IPS-20b (cell line): ENCODE results near the gene TOP3B.
A peak's percentile ranks its signal among the peaks of the same experiment; 100 is the strongest.
"Not testable (repeated sequence)": the region's sequence is repeated elsewhere in the genome, so short reads cannot be mapped to it uniquely, and the experiment has no call there.

ENCODE experiments used
- H3K27ac ChIP-seq: one replicate; pipeline ENCODE4 v1.5.1; 2013; ENCODE audit warnings: low read length
- H3K27me3 ChIP-seq: 2 replicates; pipeline ENCODE4 v1.6.1; 2013; ENCODE audit warnings: mild to moderate bottlenecking, low read length, inconsistent platforms; ENCODE audit not compliant: insufficient read depth
- H3K36me3 ChIP-seq: 2 replicates; pipeline ENCODE4 v1.6.1; 2013; ENCODE audit warnings: low read depth, mild to moderate bottlenecking, inconsistent platforms, low read length, moderate library complexity; ENCODE audit not compliant: insufficient read depth
- H3K4me1 ChIP-seq: 2 replicates; pipeline ENCODE4 v1.6.1; 2013; ENCODE audit warnings: mild to moderate bottlenecking, control low read depth, inconsistent platforms, low read length, moderate library complexity; ENCODE audit not compliant: insufficient read depth
- H3K4me3 ChIP-seq: 2 replicates; pipeline ENCODE4 v1.5.1; 2013; ENCODE audit warnings: mild to moderate bottlenecking, low read length, inconsistent platforms
- H3K9ac ChIP-seq: 2 replicates; pipeline ENCODE4 v1.6.1; 2013; ENCODE audit warnings: low read depth, mild to moderate bottlenecking, inconsistent platforms, low read length, moderate library complexity
- H3K9me3 ChIP-seq: 2 replicates; pipeline ENCODE4 v1.6.1; 2013; ENCODE audit warnings: mild to moderate bottlenecking, low read depth, low read length, inconsistent platforms; ENCODE audit not compliant: insufficient read depth

The TOP3B gene

DNA sequence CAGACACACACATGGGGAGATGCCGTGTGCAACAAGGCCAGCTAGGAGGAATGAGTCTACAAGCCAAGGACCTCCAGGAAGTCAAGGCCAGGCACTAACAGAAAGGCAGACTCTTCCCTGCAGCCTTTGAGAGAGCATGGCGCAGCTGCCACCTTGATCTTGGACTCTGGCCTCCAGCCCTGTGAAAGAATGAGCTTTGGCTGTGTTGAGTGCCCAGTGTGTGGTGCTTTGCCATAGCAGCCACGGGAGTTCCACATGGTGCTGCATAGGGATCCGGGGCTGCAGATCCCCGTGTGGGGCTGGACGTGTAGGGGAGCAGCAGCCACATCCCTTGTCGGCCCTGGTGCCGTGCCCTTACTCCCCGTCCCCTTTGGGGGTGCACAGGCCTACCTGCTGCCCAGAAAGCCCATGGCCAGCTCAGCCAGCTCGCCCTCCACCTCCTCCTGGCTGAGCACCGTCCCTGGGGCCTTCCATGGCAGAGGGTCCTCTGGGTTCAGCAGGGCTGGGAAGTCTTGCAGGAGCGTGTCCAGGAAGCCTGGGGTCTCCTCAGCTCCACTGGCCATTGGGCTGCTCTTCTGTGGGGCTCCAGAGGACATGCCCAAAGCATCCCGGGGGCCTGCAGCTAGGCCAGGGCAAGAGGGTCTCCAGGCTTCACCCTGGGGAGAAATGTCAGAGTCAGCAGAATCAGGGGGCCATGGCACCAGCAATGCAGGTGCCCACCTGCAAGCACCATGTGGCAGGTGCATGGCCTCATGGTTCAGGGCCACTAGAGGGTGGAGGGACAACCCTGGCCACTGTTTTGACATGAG lies 36.9 kb downstream of the TOP3B start:
- H3K27me3 ChIP-seq: no peaks in the 10 kb centered on the region
- peaks cover 14% of the 10 kb centered on the region for H3K36me3 ChIP-seq
- H3K4me3 ChIP-seq: no peak overlapping the region
- no peak overlapping the region for H3K9ac ChIP-seq
- no peaks in the 10 kb centered on the region for H3K9me3 ChIP-seq
- H3K27ac ChIP-seq: no peak overlapping the region
- peaks cover 6% of the 10 kb centered on the region for H3K4me1 ChIP-seq

DNA sequence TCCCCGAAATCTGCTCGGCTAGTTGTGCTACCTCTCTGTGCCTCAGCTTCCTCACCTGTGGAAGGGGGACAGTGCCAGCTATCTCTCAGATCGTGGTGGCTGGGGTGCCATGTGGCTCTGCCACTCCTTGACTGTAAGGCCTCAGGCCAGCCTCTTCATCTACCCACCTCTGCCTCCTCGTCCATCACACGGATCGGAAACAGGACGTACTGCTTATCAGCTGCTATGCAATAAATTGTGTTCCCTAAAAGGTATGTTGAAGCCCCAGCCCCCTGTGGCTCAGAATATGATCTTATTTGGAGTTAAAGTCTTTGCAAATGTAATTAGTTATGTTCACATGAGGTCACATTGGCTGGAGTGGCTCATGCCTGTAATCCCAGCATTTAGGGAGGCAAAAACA lies 37.7 kb downstream of the TOP3B start:
- Histone ChIP-seq H3K27me3 (no peaks in the 10 kb centered on the region), H3K9me3 (no peaks in the 10 kb centered on the region), H3K9ac (no peak overlapping the region), H3K4me3 (no peak overlapping the region), H3K27ac (no peak overlapping the region), H3K36me3 (peaks cover 14% of the 10 kb centered on the region), H3K4me1 (peaks cover 6% of the 10 kb centered on the region)

DNA sequence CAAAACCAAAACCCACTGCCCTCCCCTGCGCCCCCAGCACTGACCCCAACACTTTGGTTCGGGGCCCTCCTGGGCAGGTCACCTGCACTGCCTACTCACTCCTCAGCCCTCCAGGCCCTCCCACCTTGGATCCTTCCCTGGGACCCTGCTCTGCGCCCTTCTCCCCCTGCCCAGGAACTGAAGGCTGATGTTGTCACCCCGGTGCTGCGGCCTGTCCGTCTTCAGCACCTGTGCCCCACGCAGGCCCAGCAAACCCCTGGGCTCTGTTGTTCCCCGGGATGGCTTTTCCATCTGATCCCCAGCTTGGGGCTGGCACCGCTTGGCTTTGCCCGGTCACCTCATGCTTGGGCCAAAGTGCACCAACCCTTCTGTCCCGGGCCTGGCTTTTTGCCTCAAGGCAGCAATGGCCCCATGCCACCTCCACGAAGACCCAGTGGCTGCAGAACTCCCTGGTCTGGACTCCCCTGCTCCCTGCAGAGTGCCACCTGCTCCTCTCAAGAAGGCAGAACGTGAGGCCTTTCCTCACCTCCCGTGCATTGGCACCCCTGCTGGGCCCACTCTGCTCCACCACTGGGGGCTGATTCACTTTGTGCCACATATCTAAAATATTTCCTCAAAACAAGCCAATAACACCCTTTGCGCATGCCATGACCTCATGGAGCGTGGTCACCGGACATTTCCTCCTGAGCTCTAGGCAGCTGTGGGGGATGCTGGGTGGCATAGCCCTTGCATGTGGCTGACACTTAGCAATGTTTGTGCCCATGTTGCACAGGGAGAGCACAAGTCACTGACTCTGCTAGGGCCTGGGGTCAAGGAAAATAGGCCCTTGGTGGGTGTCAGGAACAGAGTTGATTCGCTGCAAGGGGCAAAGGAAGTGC lies 38.8 kb downstream of the TOP3B start:
- H3K9me3 ChIP-seq: no peaks in the 10 kb centered on the region
- no peak overlapping the region for H3K9ac ChIP-seq
- peaks cover 14% of the 10 kb centered on the region for H3K36me3 ChIP-seq
- peaks cover 6% of the 10 kb centered on the region for H3K4me1 ChIP-seq
- no peak overlapping the region for H3K4me3 ChIP-seq
- no peaks in the 10 kb centered on the region for H3K27me3 ChIP-seq
- H3K27ac ChIP-seq: no peak overlapping the region

DNA sequence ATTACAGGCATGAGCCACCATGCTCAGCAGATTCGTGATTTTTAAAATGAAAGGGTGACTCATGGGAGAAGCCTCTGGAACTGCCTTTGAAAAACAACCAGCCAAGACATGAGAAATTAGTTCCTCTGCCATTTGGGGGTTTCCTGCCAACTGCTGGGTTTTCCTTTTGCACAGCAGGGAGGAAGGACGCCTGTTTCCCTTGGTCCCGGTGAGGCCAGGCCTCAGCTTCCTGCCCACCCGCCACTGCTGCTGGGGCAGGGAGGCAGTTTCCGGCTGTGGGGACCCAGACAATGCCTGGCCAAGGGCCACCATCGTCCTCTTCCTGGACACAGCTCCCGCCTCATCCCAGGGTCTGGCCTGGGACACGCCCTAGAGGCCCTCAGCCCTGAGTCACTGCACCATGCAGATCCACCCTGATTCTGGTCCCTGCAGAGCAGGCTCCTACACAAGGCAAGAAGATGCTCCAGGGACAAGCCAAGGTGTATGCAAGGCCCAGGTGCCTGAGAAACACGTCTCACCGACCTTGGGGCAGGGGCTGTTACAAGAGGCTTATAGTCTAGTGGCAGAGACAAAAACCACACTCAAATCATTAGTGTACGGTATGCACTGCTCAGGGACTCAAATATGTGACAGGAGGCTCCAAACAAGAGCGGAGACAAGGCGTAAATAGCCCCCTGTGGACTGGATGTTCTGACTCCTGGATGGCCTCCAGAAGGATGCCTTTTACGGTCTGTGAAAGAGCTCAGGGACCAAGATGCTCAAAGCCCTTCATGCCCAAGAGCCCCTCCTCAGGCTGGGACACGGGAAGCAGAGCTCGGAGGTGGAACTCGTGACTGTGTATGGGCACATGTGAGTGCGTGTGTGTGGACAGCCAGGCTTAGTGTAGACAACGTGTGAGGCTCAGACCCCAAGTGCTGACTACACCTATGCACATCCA lies 39.9 kb downstream of the TOP3B start:
- Histone ChIP-seq H3K27ac (no peak overlapping the region), H3K4me1 (peaks cover 4% of the 10 kb centered on the region)

DNA sequence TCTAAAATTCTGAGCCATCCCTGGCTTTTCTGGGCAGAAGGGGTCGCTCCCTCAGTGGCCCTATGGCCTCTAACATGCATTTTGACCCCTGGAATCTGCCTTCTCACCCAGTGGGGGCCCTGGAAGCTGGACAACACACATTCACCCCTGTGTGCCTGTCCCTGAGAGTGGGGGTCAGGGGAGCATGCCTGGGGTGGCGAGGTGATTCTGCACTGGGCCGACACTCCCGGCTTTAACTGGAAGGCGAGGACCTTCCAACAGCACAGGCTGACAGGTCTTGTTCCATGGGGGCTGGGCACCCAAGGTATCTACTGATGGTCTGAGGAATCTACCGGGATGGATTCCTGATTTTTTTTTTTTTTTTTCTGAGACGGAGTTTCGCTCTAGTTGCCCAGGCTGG lies 40.7 kb downstream of the TOP3B start:
- Histone ChIP-seq H3K36me3 (peaks cover 14% of the 10 kb centered on the region), H3K9ac (no peak overlapping the region), H3K27ac (no peak overlapping the region), H3K4me1 (no peaks in the 10 kb centered on the region; the same call in 1 of the 2 replicates), H3K9me3 (no peaks in the 10 kb centered on the region), H3K27me3 (no peaks in the 10 kb centered on the region), H3K4me3 (no peak overlapping the region)

More for the DNA sequence above, 39.9 kb downstream of the TOP3B start:
- no peak overlapping the region for H3K4me3 ChIP-seq
- H3K27me3 ChIP-seq: no peaks in the 10 kb centered on the region
- no peaks in the 10 kb centered on the region for H3K9me3 ChIP-seq
- peaks cover 14% of the 10 kb centered on the region for H3K36me3 ChIP-seq
- no peak overlapping the region for H3K9ac ChIP-seq

DNA sequence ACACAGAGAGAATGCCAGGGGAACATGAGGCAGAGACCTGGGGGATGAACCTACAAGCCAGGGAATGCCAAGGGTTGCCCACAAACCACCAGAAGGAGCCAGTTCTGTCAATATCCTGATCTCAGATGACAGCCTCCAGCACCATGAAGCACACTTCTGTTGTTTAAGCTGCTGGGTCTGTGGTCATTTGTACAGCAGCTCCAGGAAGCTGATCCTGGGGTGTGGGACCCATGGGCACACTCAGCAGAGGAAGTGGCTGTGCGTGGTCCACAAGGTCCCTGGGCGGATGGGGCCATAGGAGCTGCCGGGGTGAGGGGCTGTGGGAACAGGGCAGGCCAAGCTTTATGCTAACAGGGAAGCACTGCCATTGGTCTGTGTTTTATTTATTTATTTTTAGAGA lies 42.1 kb downstream of the TOP3B start:
- H3K27ac ChIP-seq: no peak overlapping the region
- H3K9ac ChIP-seq: no peak overlapping the region
- no peaks in the 10 kb centered on the region for H3K9me3 ChIP-seq
- no peak overlapping the region for H3K4me3 ChIP-seq
- H3K27me3 ChIP-seq: no peaks in the 10 kb centered on the region
- H3K36me3 ChIP-seq: peaks cover 18% of the 10 kb centered on the region
- H3K4me1 ChIP-seq: no peaks in the 10 kb centered on the region; the same call in 1 of the 2 replicates

DNA sequence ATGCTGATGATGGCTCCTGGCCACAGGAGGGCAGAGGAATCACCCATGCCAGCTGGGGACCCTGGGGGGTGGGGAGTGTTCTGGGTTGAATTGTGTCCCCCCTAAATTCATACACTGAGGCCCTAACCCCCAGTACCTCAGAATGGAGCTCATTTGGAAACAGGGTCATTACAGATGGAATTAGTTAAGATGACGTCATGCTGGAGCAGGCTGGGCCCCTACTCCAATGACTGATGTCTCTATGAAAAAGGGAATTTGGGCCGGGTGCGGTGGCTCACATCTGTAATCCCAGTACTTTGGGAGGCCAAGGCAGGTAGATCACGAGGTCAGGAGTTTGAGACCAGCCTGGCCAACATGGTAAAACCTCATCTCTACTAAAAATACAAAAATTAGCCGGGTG lies 42.7 kb downstream of the TOP3B start:
- H3K9me3 ChIP-seq, H3K4me3 ChIP-seq, H3K9ac ChIP-seq, H3K27ac ChIP-seq, H3K4me1 ChIP-seq, H3K27me3 ChIP-seq: not testable (repeated sequence)
- H3K36me3 ChIP-seq: peaks cover 13% of the 10 kb centered on the region

DNA sequence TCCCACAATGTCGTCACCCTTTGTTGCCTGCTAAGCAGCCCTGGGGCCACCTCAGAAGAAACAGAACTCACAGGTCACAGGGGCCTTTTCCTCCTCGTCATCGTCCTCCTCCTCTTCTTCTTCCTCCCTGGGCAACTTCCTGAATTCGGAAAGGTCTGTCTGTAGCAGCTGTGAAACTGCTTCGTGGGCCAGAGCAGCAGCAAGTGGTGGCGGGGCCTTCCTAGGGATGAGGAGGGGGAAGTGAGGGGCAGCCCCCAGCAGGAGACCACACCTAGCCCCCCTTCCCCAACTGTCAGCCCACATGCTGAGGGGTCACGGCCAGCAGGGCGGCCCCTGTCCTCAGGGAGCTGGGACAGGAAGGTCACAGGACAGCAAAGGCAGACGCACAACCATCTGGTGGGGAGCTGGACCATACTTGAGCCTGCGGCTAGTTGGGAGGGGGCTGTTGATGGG lies 43.1 kb downstream of the TOP3B start:
- Histone ChIP-seq H3K9ac (no peak overlapping the region), H3K36me3 (peaks cover 8% of the 10 kb centered on the region), H3K4me3 (no peak overlapping the region), H3K27ac (no peak overlapping the region), H3K4me1 (no peaks in the 10 kb centered on the region; the same call in 1 of the 2 replicates), H3K27me3 (no peaks in the 10 kb centered on the region), H3K9me3 (no peaks in the 10 kb centered on the region)

DNA sequence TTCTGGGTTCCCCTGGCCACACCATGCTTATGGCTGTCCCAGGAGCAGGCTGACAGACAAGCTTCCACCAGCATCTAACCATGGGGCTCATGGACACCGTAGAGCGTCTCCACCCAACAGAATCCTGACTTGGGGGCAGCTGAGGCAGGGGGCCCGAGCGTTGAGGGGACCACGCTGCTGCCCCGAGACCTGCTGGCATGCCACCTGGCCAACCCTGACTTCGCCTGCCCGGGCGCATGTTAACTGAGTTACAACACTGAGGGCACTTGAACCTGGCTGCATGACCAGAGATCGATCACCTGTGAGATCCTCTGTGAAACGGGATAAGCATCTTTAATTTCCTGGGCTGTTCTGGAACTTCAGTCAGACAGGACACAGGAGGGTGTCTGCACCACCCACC lies 43.7 kb downstream of the TOP3B start:
- Histone ChIP-seq H3K27ac (no peak overlapping the region), H3K4me3 (peak overlapping the region; percentile 83; the same call in 1 of the 2 replicates), H3K4me1 (no peaks in the 10 kb centered on the region; the same call in 1 of the 2 replicates), H3K9ac (no peak overlapping the region), H3K27me3 (no peaks in the 10 kb centered on the region), H3K36me3 (peaks cover 4% of the 10 kb centered on the region; the same call in 1 of the 2 replicates), H3K9me3 (no peaks in the 10 kb centered on the region)

DNA sequence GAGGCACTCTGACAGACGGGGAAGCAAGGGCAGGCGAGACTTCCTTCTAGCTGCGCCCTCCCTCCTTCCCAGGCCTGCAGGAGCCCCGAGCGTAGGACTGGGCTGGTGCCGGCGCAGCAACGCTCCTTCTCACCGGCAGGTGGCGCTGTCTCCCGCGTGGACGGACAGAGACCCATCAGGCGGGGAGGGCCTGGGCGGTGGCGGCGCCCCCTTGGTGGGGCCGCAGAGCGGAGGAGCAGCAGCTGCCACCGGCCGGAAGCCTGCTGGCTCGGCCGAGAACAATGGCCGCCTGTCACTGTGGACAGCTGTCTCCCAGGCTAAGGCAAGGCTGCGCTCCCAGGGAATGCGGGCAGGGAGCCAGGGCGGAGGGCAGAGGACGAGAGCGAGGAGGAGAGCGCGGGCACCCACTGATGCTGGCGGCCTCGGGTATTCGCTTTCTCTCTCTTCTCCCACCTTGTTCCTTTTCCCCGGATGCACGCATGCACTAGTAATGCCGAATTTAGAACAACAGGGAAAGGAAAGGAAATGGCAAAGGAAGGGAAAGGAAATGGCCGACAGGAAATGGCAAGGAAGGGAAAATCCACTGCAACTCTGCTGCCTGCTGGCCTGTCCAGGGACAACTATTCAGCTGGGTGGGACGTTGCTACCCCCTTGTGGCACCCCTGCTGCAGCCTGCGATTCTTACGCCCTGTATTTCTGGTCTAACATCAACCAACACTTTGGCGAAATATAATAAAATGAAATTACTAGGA lies 44.3 kb downstream of the TOP3B start:
- H3K9ac ChIP-seq: peak overlapping the region; percentile 83; the same call in 1 of the 2 replicates
- no peaks in the 10 kb centered on the region for H3K27me3 ChIP-seq
- H3K4me1 ChIP-seq: no peaks in the 10 kb centered on the region; the same call in 1 of the 2 replicates
- peaks cover 7% of the 10 kb centered on the region; the same call in 1 of the 2 replicates for H3K36me3 ChIP-seq
- peak overlapping the region; percentile 83 for H3K4me3 ChIP-seq
- no peaks in the 10 kb centered on the region for H3K9me3 ChIP-seq
- no peak overlapping the region for H3K27ac ChIP-seq
